ENCODE measurements around the gene DHRS3.

Gene DHRS3

GRCh38 chr1:12637693-12638092 lies 19.7 kb upstream of the DHRS3 start:
- no peak for DNase-seq

- DNase-seq = no peak
Observed at GRCh38 chr1:12636098-12636950, 18.3 kb upstream of the DHRS3 start.

- DNase-seq = no peak
Observed at GRCh38 chr1:12634696-12635202, 16.7 kb upstream of the DHRS3 start.

GRCh38 chr1:12634156-12634555 lies 16.1 kb upstream of the DHRS3 start:
- no peak for DNase-seq

- DNase-seq = no peak
Observed at GRCh38 chr1:12631571-12631970, 13.6 kb upstream of the DHRS3 start.

- no peak for DNase-seq
Observed at GRCh38 chr1:12630946-12631530, 13.0 kb upstream of the DHRS3 start.

- DNase-seq = no peak
Observed at GRCh38 chr1:12629985-12630760, 12.2 kb upstream of the DHRS3 start.

- no peak for DNase-seq
Observed at GRCh38 chr1:12629511-12629956, 11.5 kb upstream of the DHRS3 start.

- DNase-seq = no peak
Observed at GRCh38 chr1:12627296-12627695, 9.3 kb upstream of the DHRS3 start.

GRCh38 chr1:12626888-12627287 lies 8.9 kb upstream of the DHRS3 start:
- DNase-seq = no peak

GRCh38 chr1:12625276-12625675 lies 7.3 kb upstream of the DHRS3 start:
- no peak for DNase-seq

- DNase-seq = no peak
Observed at GRCh38 chr1:12622506-12622905, 4.5 kb upstream of the DHRS3 start.

GRCh38 chr1:12621346-12622335 lies 3.6 kb upstream of the DHRS3 start:
- no peak for DNase-seq

GRCh38 chr1:12620931-12621330 lies 2.9 kb upstream of the DHRS3 start:
- DNase-seq = no peak

- DNase-seq = no peak
Observed at GRCh38 chr1:12620488-12620865, 2.5 kb upstream of the DHRS3 start.

- peak; percentile 77 for DNase-seq
Observed at GRCh38 chr1:12619792-12620487, 1.9 kb upstream of the DHRS3 start.

GRCh38 chr1:12618965-12619791 lies 1.2 kb upstream of the DHRS3 start:
- DNase-seq = peak; percentile 60

GRCh38 chr1:12618661-12618964 lies 603 bp upstream of the DHRS3 start:
- no peak for DNase-seq

- no peak for DNase-seq
Observed at GRCh38 chr1:12617511-12617900, 504 bp downstream of the DHRS3 start.

- DNase-seq = peak; percentile 28
Observed at GRCh38 chr1:12616709-12617373, 1.2 kb downstream of the DHRS3 start.
